T47D (cell line): ENCODE data around the gene SRP9.
"Not testable (repeated sequence)": the region's sequence is repeated elsewhere in the genome, so short reads cannot be mapped to it uniquely, and the experiment has no call there.

ENCODE experiments used
- DNase-seq, 2 experiments: peaks; one replicate each; pipeline versions ENCODE4 v3.0.0 to v3.0.0-alpha.2; 2011 to 2012; ENCODE audit warnings: low read depth in 1 of 2, low spot score in 1 of 2
- JUND ChIP-seq: IDR thresholded peaks from 2 replicates; pipeline ENCODE4 v1.6.1; 2012; ENCODE audit warnings: low read depth
- in situ Hi-C: cut with HindIII; loops from 2 replicates; pipeline ENCODE4 v1.10.0; 2016; ENCODE audit warnings: low sequenced_read_pairs, low pct_unique_long_range_greater_than_20kb

Gene SRP9

DNA sequence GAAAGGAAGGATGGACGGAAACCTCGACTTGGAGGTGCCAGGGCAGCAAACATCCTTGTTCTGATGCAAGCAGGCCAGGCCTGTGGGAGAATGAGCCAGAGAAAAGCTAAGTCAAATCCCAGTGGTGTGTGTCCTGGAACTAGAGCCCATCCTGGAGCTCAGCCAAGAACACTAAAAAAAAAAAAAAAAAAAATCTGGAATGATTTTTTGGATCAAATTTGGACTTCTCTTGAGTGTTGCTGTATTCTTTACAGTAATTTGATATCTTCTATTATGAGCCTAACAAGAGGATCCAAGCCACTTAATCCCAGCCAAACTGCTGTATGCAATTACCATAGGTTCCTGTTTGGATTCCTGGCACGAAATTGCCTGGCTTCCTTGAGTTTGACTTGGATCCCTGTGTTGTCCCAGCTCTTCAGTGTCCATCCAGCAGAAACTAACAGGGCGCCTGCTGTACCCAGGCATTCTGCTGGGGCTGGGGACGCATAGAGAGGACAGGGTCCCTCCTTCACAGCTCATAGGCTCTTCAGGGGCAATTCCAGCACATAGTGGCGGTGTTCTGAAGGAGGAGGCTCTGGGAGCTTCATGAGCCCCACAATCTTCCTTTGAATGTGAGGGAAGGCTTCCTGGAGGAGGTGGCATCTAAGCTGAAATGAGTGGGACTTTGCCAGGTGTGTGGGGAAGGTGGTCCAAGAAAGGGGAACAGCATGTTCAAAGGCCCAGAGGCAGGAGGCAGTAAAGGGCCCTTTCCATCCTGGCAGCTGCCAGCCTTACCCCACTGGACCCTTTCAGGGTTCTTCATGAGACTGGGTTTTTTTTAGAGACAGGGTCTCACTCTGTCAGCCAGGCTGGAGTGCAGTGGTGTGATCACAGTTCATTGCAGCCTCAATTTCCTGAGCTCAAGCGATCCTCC, 57.0 kb downstream of the SRP9 start:
- peak in 1 of 2 experiments; percentile 45 for DNase-seq
- in situ Hi-C loops = no loop called here
- TF ChIP-seq JUND = no peak

DNA sequence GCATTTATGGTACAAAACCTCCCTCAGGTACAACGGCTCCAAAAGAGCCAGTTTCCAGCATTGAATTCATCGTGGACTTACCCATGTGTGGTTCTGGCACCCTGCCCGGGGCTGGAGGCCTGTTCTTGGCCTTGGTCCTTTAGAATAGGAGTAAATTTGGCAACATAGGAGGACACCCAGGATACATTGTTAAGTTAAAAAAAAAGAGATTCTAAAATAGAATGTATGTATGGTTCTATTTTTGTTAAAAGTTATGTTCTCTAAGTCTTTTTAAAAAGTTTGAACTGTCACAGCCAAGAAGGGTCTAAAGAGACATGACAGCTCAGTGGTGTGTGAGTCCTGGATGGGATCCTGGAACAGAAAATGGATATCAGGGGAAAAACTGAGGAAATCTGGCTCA, 58.2 kb downstream of the SRP9 start:
- in situ Hi-C loops = no loop called here
- DNase-seq = no peak
- TF ChIP-seq JUND = no peak

DNA sequence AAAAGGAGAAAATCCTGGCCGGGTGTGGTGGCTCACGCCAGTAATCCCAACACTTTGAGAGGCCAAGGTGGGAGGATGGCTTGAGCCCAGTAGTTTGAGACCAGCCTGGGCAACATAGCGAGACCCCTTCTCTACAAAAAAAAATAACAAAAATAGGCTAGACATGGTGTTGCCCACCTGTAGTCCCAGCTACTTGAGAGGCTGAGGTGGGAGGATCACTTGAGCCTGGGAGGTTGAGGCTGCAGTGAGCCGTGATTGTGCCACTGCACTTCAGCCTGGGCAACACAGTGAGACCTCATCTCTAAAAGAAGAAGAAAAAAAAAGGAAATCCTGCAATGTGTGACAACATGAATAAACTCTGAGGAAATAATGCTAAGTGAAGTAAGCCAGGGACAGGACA, 58.7 kb downstream of the SRP9 start:
- in situ Hi-C loops, DNase-seq: not testable (repeated sequence)

DNA sequence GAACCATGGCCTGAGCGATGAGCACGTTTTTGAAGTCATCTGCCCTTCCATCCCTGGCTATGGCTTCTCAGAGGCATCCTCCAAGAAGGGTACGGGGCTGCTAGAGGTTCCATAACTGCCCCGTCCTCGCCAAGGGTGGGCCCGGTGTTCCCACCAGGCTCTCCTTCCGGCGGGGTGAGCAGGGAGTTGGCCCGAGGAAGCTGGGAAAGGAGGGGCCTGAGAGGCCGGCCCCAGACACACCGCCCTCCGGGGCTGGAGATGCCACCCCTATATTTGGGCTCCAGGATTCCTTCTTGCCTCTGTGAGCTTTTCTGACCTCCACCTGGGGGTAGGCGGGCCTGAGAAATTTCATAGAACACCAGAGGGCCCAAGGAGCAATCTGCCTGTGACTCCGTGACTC, 61.2 kb downstream of the SRP9 start:
- DNase-seq = no peak
- in situ Hi-C loops = no loop called here
- no peak for TF ChIP-seq JUND
